OCI-LY3 (cell line): ENCODE measurements around the gene RPL36.

Experiments
- H2AFZ ChIP-seq: fragments of 200-600, 300-600 bp; shearing (Covaris generic); 2 replicates; pipeline ENCODE4 v1.6.0; 2014; ENCODE audit warnings: antibody characterized with exemption, low read depth, low read length
- H3K27ac ChIP-seq: fragments of 200-600, 300-600 bp; sonication (generic); 2 replicates; pipeline ENCODE4 v1.5.1; 2014; ENCODE audit warnings: mild to moderate bottlenecking, low read length, moderate library complexity, mixed read lengths
- H3K27me3 ChIP-seq: fragments of 200-600, 300-600 bp; sonication (generic); 2 replicates; pipeline ENCODE4 v1.6.1; 2014; ENCODE audit warnings: low read depth, low read length, mixed read lengths
- H3K36me3 ChIP-seq: fragments of 200-600, 300-600 bp; sonication (generic); replicated peaks from 2 replicates; pipeline ENCODE3; 2014; ENCODE audit warnings: low read depth, low read length, mixed read lengths
- H3K4me1 ChIP-seq: fragments of 300-600, 200-600 bp; sonication (generic); 2 replicates; pipeline ENCODE4 v1.6.1; 2014; ENCODE audit warnings: low read length, mixed read lengths
- H3K4me2 ChIP-seq: fragments of 200-600, 300-600 bp; sonication (generic); 2 replicates; pipeline ENCODE4 v1.6.1; 2014; ENCODE audit warnings: low read length, mixed read lengths
- H3K4me3 ChIP-seq: fragments of 300-600, 200-600 bp; sonication (generic); 2 replicates; pipeline ENCODE4 v1.5.1; 2014; ENCODE audit warnings: antibody characterized with exemption, mild to moderate bottlenecking, low read length, moderate library complexity
- H3K79me2 ChIP-seq: fragments of 300-600, 200-600 bp; shearing (Covaris generic); 2 replicates; pipeline ENCODE4 v1.6.1; 2014; ENCODE audit warnings: mild to moderate bottlenecking, low read length, mixed read lengths
- H3K9ac ChIP-seq: fragments of 300-600, 200-600 bp; shearing (Covaris generic); 2 replicates; pipeline ENCODE4 v1.6.0; 2014; ENCODE audit warnings: mild to moderate bottlenecking, low read length, moderate library complexity
- H3K9me3 ChIP-seq: fragments of 200-600, 300-600 bp; shearing (Covaris generic); 2 replicates; pipeline ENCODE4 v1.6.1; 2014; ENCODE audit warnings: low read length, mixed read lengths; ENCODE audit not compliant: insufficient read depth
- H4K20me1 ChIP-seq: fragments of 200-600, 300-600 bp; sonication (generic); 2 replicates; pipeline ENCODE4 v1.6.1; 2016; ENCODE audit warnings: low read length, mixed read lengths; ENCODE audit not compliant: insufficient read depth
- EZH2phosphoT487 ChIP-seq: fragments of 200-600 bp; shearing (Covaris generic); IDR thresholded peaks from 2 replicates; pipeline ENCODE4 v1.6.1; 2018; ENCODE audit warnings: antibody characterized with exemption, mixed run types, low read depth
- TF ChIP-seq, protein P1 (sequence below): fragments of 200-600, 300-600 bp; sonication (generic); IDR thresholded peaks from 2 replicates; pipeline ENCODE4 v1.5.1; 2014; ENCODE audit warnings: antibody characterized with exemption, low read length, low read depth

RPL36 gene

GRCh38 chr19:5676772-5677105 is 13.4 kb upstream of the RPL36 start:
- Histone ChIP-seq H3K4me3 (no peak overlapping the region), H3K4me1 (peaks cover 12% of the 10 kb centered on the region; the same call in 1 of the 2 replicates), H3K79me2 (peaks cover 12% of the 10 kb centered on the region), H3K36me3 (peaks cover 14% of the 10 kb centered on the region), H2AFZ (no peak overlapping the region), H3K27me3 (no peaks in the 10 kb centered on the region), H4K20me1 (no peaks in the 10 kb centered on the region), H3K27ac (no peak overlapping the region), H3K4me2 (no peak overlapping the region), H3K9ac (no peak overlapping the region), H3K9me3 (no peaks in the 10 kb centered on the region)
- TF ChIP-seq, protein P1, sequence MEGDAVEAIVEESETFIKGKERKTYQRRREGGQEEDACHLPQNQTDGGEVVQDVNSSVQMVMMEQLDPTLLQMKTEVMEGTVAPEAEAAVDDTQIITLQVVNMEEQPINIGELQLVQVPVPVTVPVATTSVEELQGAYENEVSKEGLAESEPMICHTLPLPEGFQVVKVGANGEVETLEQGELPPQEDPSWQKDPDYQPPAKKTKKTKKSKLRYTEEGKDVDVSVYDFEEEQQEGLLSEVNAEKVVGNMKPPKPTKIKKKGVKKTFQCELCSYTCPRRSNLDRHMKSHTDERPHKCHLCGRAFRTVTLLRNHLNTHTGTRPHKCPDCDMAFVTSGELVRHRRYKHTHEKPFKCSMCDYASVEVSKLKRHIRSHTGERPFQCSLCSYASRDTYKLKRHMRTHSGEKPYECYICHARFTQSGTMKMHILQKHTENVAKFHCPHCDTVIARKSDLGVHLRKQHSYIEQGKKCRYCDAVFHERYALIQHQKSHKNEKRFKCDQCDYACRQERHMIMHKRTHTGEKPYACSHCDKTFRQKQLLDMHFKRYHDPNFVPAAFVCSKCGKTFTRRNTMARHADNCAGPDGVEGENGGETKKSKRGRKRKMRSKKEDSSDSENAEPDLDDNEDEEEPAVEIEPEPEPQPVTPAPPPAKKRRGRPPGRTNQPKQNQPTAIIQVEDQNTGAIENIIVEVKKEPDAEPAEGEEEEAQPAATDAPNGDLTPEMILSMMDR = no peak
- TF ChIP-seq EZH2phosphoT487 = no peak

- H3K27me3 ChIP-seq = no peaks in the 10 kb centered on the region
- no peak overlapping the region for H3K9ac ChIP-seq
- H3K4me2 ChIP-seq = no peak overlapping the region
- peaks cover 12% of the 10 kb centered on the region for H3K79me2 ChIP-seq
- no peak overlapping the region for H3K27ac ChIP-seq
- no peak for TF ChIP-seq EZH2phosphoT487
- TF ChIP-seq, protein P1 = no peak
- H4K20me1 ChIP-seq = no peaks in the 10 kb centered on the region
- H3K36me3 ChIP-seq = peaks cover 11% of the 10 kb centered on the region
- H2AFZ ChIP-seq = no peak overlapping the region
- H3K4me1 ChIP-seq = peaks cover 12% of the 10 kb centered on the region; the same call in 1 of the 2 replicates
- no peaks in the 10 kb centered on the region for H3K9me3 ChIP-seq
- no peak overlapping the region for H3K4me3 ChIP-seq
Measured at GRCh38 chr19:5677136-5677535, 13.0 kb upstream of the RPL36 start.

DNA sequence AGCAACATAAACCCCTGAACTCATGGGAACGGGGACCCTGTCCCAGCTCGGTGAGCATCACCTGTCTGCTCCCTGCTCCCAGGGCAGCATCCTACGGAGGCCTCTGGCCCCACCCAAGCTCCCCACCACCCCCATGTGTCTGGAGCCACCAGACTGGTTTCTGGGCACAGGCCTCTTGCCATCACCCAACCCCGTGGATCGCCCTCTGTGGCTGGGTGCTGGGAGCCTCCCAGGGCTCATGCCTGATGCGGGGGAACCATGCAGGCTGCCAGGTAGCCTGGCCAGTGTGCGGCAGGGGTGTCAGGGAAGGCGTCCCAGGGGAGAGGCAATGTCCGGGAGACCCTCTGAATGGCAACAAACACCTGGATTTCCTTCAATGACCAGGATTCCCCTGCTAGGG is 12.5 kb upstream of the RPL36 start:
- Histone ChIP-seq H3K36me3 (peaks cover 11% of the 10 kb centered on the region), H3K27ac (no peak overlapping the region), H3K4me3 (no peak overlapping the region), H3K9me3 (no peaks in the 10 kb centered on the region), H3K79me2 (peaks cover 12% of the 10 kb centered on the region), H3K27me3 (no peaks in the 10 kb centered on the region), H4K20me1 (no peaks in the 10 kb centered on the region), H3K4me2 (no peak overlapping the region), H2AFZ (no peak overlapping the region), H3K9ac (no peak overlapping the region), H3K4me1 (peaks cover 12% of the 10 kb centered on the region; the same call in 1 of the 2 replicates)
- no peak for TF ChIP-seq EZH2phosphoT487
- TF ChIP-seq, protein P1 = no peak

DNA sequence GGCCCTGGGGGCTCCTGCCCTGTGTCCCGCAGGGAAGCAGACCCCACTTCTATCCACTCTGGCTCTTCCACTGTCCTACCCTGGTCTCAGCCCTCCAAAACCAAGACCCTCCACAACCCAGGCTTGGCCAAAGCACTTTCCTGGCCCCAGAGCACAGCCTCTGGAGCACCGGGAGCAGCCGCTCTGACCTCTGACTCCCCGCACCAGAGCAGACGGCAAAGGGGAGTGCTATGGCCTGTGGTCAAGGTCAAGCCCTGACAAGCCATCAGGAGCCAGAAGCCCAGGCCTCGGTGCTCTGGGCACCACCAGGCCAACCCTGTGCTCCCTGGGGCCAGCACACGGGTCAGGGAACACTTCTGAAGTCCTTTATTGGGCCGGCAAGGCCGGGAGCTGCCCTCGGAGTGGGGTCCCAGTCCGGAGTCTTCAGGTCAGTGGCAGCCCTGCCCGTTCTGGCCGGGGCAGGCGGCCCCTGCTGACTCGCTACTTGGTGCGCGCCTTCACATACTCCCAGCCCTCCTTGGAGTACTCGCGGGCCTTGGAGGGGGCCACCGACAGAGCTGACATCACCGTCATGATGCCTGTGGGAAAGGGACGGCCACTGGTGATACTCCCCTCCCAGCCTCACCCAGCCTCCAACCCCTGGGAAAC is 11.9 kb upstream of the RPL36 start:
- TF ChIP-seq, protein P1 = no peak
- no peak for TF ChIP-seq EZH2phosphoT487
- no peak overlapping the region for H3K27ac ChIP-seq
- no peaks in the 10 kb centered on the region for H3K9me3 ChIP-seq
- peaks cover 12% of the 10 kb centered on the region; the same call in 1 of the 2 replicates for H3K4me1 ChIP-seq
- peaks cover 6% of the 10 kb centered on the region for H3K36me3 ChIP-seq
- no peak overlapping the region for H3K4me2 ChIP-seq
- no peak overlapping the region for H3K4me3 ChIP-seq
- H3K79me2 ChIP-seq = peaks cover 12% of the 10 kb centered on the region
- H4K20me1 ChIP-seq = no peaks in the 10 kb centered on the region
- no peak overlapping the region for H2AFZ ChIP-seq
- no peaks in the 10 kb centered on the region for H3K27me3 ChIP-seq
- H3K9ac ChIP-seq = no peak overlapping the region
